ENCODE measurements around the gene MYL11. TPM values are rescaled to one million over a fixed set of nuclear protein-coding genes. Genes with fewer than 3 reads are reported as not detected.

The MYL11 gene
- total RNA-seq, 1 experiment from 2014 or later: not detected

DNA sequence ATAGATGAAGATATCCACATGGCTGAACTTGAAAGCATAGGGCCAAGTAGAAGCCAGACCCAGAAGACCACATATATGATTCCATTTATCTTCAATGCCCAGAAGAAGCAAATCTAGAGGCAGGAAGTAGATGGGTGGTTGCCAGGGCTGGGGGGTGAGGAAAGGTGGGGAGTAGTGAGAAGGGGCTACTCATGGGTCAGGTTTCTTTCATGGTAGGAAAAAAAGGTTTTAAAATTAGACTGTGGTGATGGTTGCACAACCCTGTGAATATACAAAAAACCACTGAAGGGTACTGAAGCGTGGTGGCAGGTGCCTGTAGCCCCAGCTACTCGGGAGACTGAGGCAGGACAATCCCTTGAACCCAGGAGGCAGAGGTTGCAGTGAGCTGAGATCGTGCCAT lies 24.9 kb upstream of the MYL11 start:
- RAD21 ChIA-PET (ENCODE audit: low non-redundant PET in 1 of 2, low total read pairs in 2 of 2, uncharacterized antibody in 2 of 2, unreplicated experiment in 2 of 2): no interaction called here
- Histone ChIP-seq H4K20me1 (ENCODE audit: insufficient read depth) (no peaks in the 10 kb centered on the region), H3K4me3 (replicated peaks in 1 of 2; ENCODE audit: low read depth in 1 of 2, low read length in 2 of 2) (no peak overlapping the region), H3K9me3 (ENCODE audit: control insufficient read depth in 1 of 2, insufficient read depth in 1 of 2, low read depth in 1 of 2, low read length in 2 of 2) (no peaks in the 10 kb centered on the region), H3K27me3 (ENCODE audit: insufficient read depth, low read length) (no peaks in the 10 kb centered on the region), H3K4me1 (ENCODE audit: control insufficient read depth in 1 of 2, insufficient read depth in 2 of 2, low read length in 2 of 2) (peaks cover 27 to 31% of the 10 kb centered on the region in 2 experiments), H3K27ac (ENCODE audit: low read depth, low read length) (no peak overlapping the region), H3K4me2 (ENCODE audit: low read length) (no peak overlapping the region), H3K36me3 (ENCODE audit: control insufficient read depth in 1 of 2, insufficient read depth in 2 of 2, low read length in 2 of 2) (peaks cover 9 to 30% of the 10 kb centered on the region in 2 experiments; a peak in 2 of 4 replicates), H3K9ac (ENCODE audit: low read length) (no peak overlapping the region), H3K79me2 (ENCODE audit: insufficient read depth, low read length) (peaks cover 27% of the 10 kb centered on the region), H2AFZ (ENCODE audit: low read depth, low read length, poor library complexity, severe bottlenecking) (no peak overlapping the region), H3K9me2 (ENCODE audit: insufficient read depth) (no peaks in the 10 kb centered on the region)
- intact Hi-C loops (cut with micrococcal nuclease): no loop called here
- DNase-seq (ENCODE audit: low read depth, low spot score) (no peak), ATAC-seq (no peak)
- TF ChIP-seq ZNF274 (IDR thresholded peaks at IDR 0.05; ENCODE audit: low read depth, low read length) (no peak), JUND (IDR thresholded peaks at IDR 0.05) (no peak), EZH2phosphoT487 (IDR thresholded peaks at IDR 0.05; ENCODE audit: borderline replicate concordance) (no peak), ELF1 (IDR thresholded peaks at IDR 0.05; ENCODE audit: borderline replicate concordance, low read depth) (no peak), YY1 (IDR thresholded peaks at IDR 0.05; ENCODE audit: extremely low read depth, insufficient replicate concordance, low read depth, low read length) (no peak), POLR2A (IDR thresholded peaks at IDR 0.05; ENCODE audit: borderline replicate concordance, extremely low read depth, insufficient read depth, insufficient read length) (no peak), EGR1 (IDR thresholded peaks at IDR 0.05; ENCODE audit: low read depth) (no peak), POLR2AphosphoS5 (IDR thresholded peaks at IDR 0.05; ENCODE audit: low read depth, low read length) (no peak), CEBPB (IDR thresholded peaks at IDR 0.05; ENCODE audit: low read depth) (no peak), RAD21 (IDR thresholded peaks at IDR 0.05; ENCODE audit: low read depth) (no peak)
- TF ChIP-seq, protein P1, sequence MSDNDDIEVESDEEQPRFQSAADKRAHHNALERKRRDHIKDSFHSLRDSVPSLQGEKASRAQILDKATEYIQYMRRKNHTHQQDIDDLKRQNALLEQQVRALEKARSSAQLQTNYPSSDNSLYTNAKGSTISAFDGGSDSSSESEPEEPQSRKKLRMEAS (IDR thresholded peaks at IDR 0.05): no peak
- BruUV-seq (replicated peaks): no TSS peak
- CTCF ChIA-PET: no interaction called here
- POLR2A ChIA-PET: no interaction called here
